Ovary (tissue), 9 donors: ENCODE measurements around the gene RMI2. TPM values are rescaled to one million over a fixed set of nuclear protein-coding genes. Genes with fewer than 3 reads are reported as not detected.
A peak's percentile ranks its signal among the peaks of the same experiment; 100 is the strongest.

ENCODE experiments used
- DNase-seq, 5 donors: peaks; one replicate each; pipeline ENCODE4 v3.0.0-alpha.2; 2019 to 2020
- H3K27ac ChIP-seq, 2 donors: fragments of 200-600 bp; one replicate each; pipeline versions ENCODE4 v1.5.1 to v1.8.0; 2019 to 2022
- H3K27me3 ChIP-seq: fragments of 200-600 bp; one replicate; pipeline ENCODE4 v1.8.0; 2022
- H3K36me3 ChIP-seq: fragments of 200-600 bp; sonication (generic); one replicate; pipeline ENCODE4 v1.5.1; 2019
- H3K4me1 ChIP-seq: one replicate; pipeline ENCODE4 v1.8.1; 2013; ENCODE audit warnings: mild to moderate bottlenecking, moderate library complexity; ENCODE audit not compliant: insufficient read depth
- H3K4me3 ChIP-seq: fragments of 200-600 bp; sonication (generic); one replicate; pipeline ENCODE4 v1.5.1; 2017
- H3K9me3 ChIP-seq, 2 donors: fragments of 200-600 bp in 1 of 2; sonication (generic) in 1 of 2; one replicate each; pipeline versions ENCODE4 v1.5.1 to v1.8.1; 2013 to 2019; ENCODE audit warnings: mild to moderate bottlenecking in 1 of 2, moderate library complexity in 1 of 2
- CTCF ChIP-seq, 3 donors: fragments of 450-650 bp in 2 of 3; fragments of 200-600 bp in 1 of 3; IDR thresholded peaks; one replicate each; pipeline versions ENCODE4 v1.5.1 to v1.8.0; 2016 to 2022; ENCODE audit warnings: antibody characterized with exemption in 3 of 3, mild to moderate bottlenecking in 1 of 3
- EP300 ChIP-seq: sonication (generic); formaldehyde crosslinking; IDR thresholded peaks from one replicate; pipeline ENCODE4 v1.6.1; 2017; ENCODE audit warnings: antibody characterized with exemption
- POLR2A ChIP-seq: fragments of 450-650 bp; IDR thresholded peaks from one replicate; pipeline ENCODE4 v1.6.1; 2017; ENCODE audit warnings: antibody characterized with exemption, mild to moderate bottlenecking, moderate library complexity
- WGBS, 3 donors: extraction: QIAGEN DNeasy Blood & Tissue Kit in 1 of 3; methylation state at CpG; one replicate each; pipeline versions ENCODE4 v1.1.5 to v1.1.7; 2013 to 2017; 5-methylcytosine and 5-hydroxymethylcytosine counted together
- intact Hi-C, 4 donors: fragments of 100-400 bp; cut with DNase I; formaldehyde crosslinking; loops; one replicate each; pipeline versions ENCODE4 v1.11.0 to v1.15.1; 2022 to 2023
- polyA plus RNA-seq, 2 donors: library from polyadenylated mRNA; stranded (reverse); fragments of 200-250 nt in 1 of 2; fragments of 350-450 nt in 1 of 2; fragmentation: Illumina TruSeq in 1 of 2; extraction: RNeasy Lipid Tissue Mini Kit (QIAGEN cat#74804) in 1 of 2; gene quantifications; one replicate each; pipeline ENCODE4 v1.2.3, GENCODE V29; 2013 to 2014
- total RNA-seq, 7 donors: library from RNA; depleted of rRNA in 2 of 7; stranded (reverse); fragments of >200 nt in 2 of 7; fragmentation: NEBNext Ultra II Directional in 3 of 7; extraction: Animal tissue kit (Norgen Biotek cat#: 25700) in 3 of 7; gene quantifications; one replicate each; pipeline versions ENCODE4 v1.1.0 to v1.2.4, GENCODE V29; 2016 to 2023
- donor health status: DM: no; HTN: no; CAD: no; lungs with moderate emphysema.
- donor health status: DM: no; HTN: no; CAD: no.
- donor health status: Bipolar disorder and iron deficiency.
- donor health status: DM: yes; HTN: yes; CAD: no.
- donor health status: DM: no; HTN: no; CAD: no.
- donor health status: DM: yes; HTN: yes; CAD: no.

RMI2 gene
- total and polyA plus RNA-seq, 9 donors, result 1.6 to 6.7 (median 3.2) TPM

- no peak for DNase-seq
- TF ChIP-seq CTCF (IDR thresholded peaks at IDR 0.05) (no peak), POLR2A (no peak), EP300 (no peak)
- no peaks in the 10 kb centered on the region for H3K9me3 ChIP-seq
- WGBS, 3 donors, result 71 to 75% (median 74%) methylated on average over 5 of the region's 5 CpGs
- no peaks in the 10 kb centered on the region for H3K36me3 ChIP-seq
- intact Hi-C loops, result loop anchor here in 3 of 4 donors (10.0 kb wide), 2 partner anchors 270 to 390 kb away; no protein-coding TSS in a partner anchor
- H3K4me3 ChIP-seq, result no peak overlapping the region
- H3K4me1 ChIP-seq, result peaks cover 24% of the 10 kb centered on the region
- peak overlapping the region in 1 of 2 donors; percentile 68 for H3K27ac ChIP-seq
- H3K27me3 ChIP-seq, result no peaks in the 10 kb centered on the region
Observed at GRCh38 chr16:11354407-11354732, 9.1 kb downstream of the RMI2 start.

GRCh38 chr16:11354733-11355574, 9.7 kb downstream of the RMI2 start:
- H3K36me3 ChIP-seq, result no peaks in the 10 kb centered on the region
- no peaks in the 10 kb centered on the region for H3K27me3 ChIP-seq
- DNase-seq, result peak; percentile 56 to 73 (median 61)
- peak overlapping the region; percentile 27 to 68 for H3K27ac ChIP-seq
- no peak overlapping the region for H3K4me3 ChIP-seq
- peaks cover 18% of the 10 kb centered on the region for H3K4me1 ChIP-seq
- H3K9me3 ChIP-seq, result no peaks in the 10 kb centered on the region
- WGBS, 3 donors, result 7 to 21% (median 17%) methylated on average over 11 of the region's 11 CpGs
- intact Hi-C loops, result loop anchor here (5.0 to 10.0 kb wide), 4 partner anchors 98 to 390 kb away; partner anchors contain the start of gene SOCS1 (in 1 of the 4)
- TF ChIP-seq POLR2A, result no peak
- no peak for TF ChIP-seq EP300
- TF ChIP-seq CTCF (IDR thresholded peaks at IDR 0.05), result no peak

- WGBS, 3 donors, result 44 to 49% (median 45%) methylated on average over 8 of the region's 8 CpGs
- no peaks in the 10 kb centered on the region for H3K27me3 ChIP-seq
- H3K9me3 ChIP-seq, result no peaks in the 10 kb centered on the region
- intact Hi-C loops, result loop anchor here (2.0 to 10.0 kb wide), 5 partner anchors 99 to 391 kb away; partner anchors contain the start of gene SOCS1 (in 2 of the 4)
- H3K27ac ChIP-seq, result peak overlapping the region in 1 of 2 donors; percentile 68
- peaks cover 17% of the 10 kb centered on the region for H3K4me1 ChIP-seq
- no peak for TF ChIP-seq POLR2A
- TF ChIP-seq CTCF (IDR thresholded peaks at IDR 0.05), result no peak
- no peak for TF ChIP-seq EP300
- no peak overlapping the region for H3K4me3 ChIP-seq
- no peak for DNase-seq
- H3K36me3 ChIP-seq, result no peaks in the 10 kb centered on the region
Observed at GRCh38 chr16:11355862-11356261, 10.6 kb downstream of the RMI2 start.

- Histone ChIP-seq H3K4me3 (no peak overlapping the region), H3K36me3 (no peaks in the 10 kb centered on the region), H3K4me1 (peaks cover 17% of the 10 kb centered on the region), H3K27ac (no peak overlapping the region), H3K27me3 (no peaks in the 10 kb centered on the region), H3K9me3 (no peaks in the 10 kb centered on the region)
- WGBS, 3 donors, result 58 to 67% (median 60%) methylated on average over 15 of the region's 15 CpGs
- intact Hi-C loops, result loop anchor here (2.0 to 10.0 kb wide), 5 partner anchors 99 to 392 kb away; partner anchors contain the start of gene SOCS1 (in 2 of the 4)
- DNase-seq, result peak; percentile 70 to 82 (median 78)
- TF ChIP-seq EP300 (no peak), POLR2A (no peak), CTCF (IDR thresholded peaks at IDR 0.05) (peak; percentile 40 to 51 (median 49))
Observed at GRCh38 chr16:11356573-11357331, 11.5 kb downstream of the RMI2 start.
